HG03469 (cell line): ENCODE measurements around the gene MTUS2.
"Not testable (repeated sequence)": the region's sequence is repeated elsewhere in the genome, so short reads cannot be mapped to it uniquely, and the experiment has no call there.

Experiments
- ATAC-seq: cut with Tn5 transposase; IDR thresholded peaks from one replicate; pipeline ENCODE4 v1.9.1; 2021; ENCODE audit warnings: mild to moderate bottlenecking, moderate library complexity, moderate number of reproducible peaks; ENCODE audit not compliant: unreplicated experiment

Gene MTUS2

DNA sequence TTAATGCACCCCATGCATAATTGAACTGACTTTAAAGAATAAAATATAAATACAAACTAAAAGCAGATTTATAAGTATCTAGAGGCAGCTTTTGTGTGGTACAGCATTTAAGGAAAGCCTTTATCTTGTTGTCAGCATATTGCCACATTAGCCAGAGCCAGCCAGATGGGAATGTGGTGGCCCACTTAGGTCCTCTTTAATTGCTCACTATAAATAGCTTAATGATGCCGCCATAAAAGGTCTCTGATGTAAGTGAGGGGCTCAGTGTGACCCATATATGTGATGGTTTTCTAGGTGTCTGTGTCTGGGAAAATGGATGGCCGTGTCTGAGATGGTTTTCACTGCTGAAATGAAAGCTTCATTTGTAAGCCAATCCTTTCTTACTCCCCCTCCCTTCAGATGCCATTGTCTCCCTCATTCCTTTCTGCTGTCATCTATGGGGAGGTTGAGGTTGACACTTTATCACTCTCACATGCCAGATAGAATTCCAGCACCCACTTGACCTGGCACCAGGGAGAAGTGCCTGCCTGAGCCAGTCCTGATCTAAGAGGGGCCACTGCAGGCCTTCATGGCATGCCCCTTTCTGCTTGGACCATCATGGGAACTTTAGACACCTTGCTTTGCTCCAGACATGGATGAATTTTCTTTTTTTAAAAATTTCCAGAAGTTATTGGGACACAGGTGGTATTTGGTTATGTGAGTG, 135.3 kb downstream of the MTUS2 start:
- no peak for ATAC-seq

DNA sequence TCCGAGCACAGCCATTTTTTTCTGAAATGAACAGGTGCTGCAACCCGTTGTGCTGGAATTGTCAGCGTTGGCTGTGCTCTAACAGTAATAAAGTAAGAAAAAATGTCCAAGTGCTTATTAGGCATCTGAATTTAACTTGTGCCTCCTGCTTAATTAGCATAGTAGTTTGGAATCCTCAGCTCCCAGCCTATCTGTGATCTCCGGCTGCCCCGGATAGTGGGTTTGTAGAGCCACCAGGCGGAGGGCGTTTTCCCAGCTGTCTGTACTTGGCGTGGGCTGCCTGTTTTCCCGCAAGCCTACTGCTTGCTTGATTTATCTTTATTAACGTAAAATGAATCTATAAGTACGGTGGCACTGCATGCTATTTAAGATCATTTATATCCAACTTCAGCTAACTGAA, 137.9 kb downstream of the MTUS2 start:
- no peak for ATAC-seq

DNA sequence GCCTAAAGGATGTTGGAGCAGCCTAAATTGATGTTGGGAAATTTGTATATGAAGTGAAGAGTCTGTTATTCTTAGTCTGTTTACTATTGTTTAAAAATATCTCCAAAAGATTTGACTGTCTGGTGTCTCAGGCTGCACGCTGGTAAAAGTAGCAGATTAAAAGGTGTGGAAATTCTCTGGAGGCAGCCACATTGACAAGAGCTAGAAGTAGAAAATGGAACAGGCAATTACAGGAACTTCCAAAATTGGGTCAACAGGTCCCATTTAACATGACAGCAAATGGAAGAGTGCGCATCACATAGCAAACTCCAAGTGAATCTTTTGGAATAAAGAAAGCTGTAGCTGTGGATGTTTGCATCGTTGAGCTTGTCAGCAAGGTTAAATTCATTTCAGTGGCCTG, 138.3 kb downstream of the MTUS2 start:
- ATAC-seq: no peak

DNA sequence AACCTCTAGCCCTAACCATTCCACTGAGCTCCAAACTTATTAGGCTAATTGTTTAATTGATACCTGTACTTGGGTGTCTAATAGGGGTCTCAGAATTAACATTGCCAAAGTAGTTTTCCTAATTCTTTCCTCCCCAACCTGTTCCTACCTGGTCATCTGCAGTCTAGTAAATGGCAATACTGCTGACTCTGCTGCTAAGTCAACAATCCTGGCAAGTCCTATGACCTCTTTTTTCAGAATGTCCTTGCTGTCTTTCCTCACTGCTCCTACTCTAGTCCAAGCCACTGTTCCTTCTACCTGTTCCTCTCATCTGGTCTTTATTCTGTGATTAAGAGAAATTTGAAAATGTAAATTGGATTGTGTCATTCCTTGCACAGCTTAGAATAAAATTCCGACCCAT, 143.9 kb downstream of the MTUS2 start:
- no peak for ATAC-seq

- ATAC-seq: no peak
Observed at GRCh38 chr13:28964803-28965202, 144.7 kb downstream of the MTUS2 start.

GRCh38 chr13:28967029-28967915, 147.1 kb downstream of the MTUS2 start:
- ATAC-seq: no peak

DNA sequence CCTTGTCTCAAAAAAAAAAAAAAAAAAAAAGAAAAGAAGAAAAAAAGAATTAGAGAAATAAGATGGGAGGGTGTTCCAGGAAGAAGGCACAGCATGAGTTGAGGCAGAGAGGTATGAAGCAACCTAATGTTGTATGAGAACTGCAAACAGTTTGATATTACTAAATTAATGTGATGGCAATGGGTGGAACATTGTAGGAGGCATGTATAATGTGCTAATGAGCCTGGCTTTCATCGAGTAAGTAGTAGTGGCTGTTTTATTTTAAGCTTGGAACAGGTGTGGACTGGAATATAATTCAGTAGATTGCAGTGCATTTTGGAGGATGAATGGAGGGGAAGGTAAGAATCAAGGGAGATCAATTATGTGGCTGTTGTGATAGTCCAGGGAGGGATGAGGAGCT, 156.1 kb downstream of the MTUS2 start:
- ATAC-seq: no peak

GRCh38 chr13:28976636-28977035, 156.5 kb downstream of the MTUS2 start:
- ATAC-seq: no peak

- ATAC-seq: no peak
Observed at GRCh38 chr13:28978574-28978973, 158.4 kb downstream of the MTUS2 start.

GRCh38 chr13:28981530-28981929, 161.4 kb downstream of the MTUS2 start:
- ATAC-seq: no peak

- ATAC-seq: no peak
Observed at GRCh38 chr13:28983641-28984040, 163.5 kb downstream of the MTUS2 start.

DNA sequence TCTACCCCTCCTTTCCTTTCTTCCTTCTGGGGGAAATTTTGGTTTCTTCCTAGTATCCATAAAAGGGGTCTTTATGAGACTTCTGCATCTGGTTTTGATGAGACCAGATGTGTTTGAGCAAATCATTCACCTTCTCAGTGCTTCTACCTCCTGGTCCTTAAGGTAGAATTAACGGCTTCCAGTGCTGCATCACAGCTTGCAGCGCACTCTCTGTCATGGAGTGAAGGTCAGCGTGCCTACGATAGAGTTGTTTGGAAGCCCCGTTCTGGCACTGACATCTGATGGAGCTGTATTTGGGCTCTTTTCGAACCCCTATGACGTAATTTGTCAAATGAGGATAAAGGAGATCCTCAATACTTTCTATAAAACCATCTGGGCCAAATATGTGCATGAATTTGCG, 164.2 kb downstream of the MTUS2 start:
- no peak for ATAC-seq

DNA sequence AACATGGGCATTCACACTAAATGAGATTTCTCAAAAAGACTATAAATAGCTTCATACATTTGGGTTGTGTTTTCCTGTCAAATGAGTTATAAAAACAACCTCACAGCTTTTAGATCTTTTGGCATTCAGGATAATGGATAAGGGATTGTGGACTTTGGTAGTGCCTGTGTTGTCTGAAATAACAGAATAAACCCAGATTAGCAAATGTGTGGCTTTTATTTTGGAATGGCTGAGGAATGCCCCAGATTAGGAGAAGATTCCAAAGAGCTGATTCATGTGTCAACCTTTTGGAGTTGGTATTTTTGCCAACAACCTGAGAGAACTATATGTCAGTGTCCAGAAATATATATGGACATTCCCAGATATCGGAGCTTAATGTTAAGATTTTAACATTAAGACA, 164.7 kb downstream of the MTUS2 start:
- ATAC-seq: no peak

DNA sequence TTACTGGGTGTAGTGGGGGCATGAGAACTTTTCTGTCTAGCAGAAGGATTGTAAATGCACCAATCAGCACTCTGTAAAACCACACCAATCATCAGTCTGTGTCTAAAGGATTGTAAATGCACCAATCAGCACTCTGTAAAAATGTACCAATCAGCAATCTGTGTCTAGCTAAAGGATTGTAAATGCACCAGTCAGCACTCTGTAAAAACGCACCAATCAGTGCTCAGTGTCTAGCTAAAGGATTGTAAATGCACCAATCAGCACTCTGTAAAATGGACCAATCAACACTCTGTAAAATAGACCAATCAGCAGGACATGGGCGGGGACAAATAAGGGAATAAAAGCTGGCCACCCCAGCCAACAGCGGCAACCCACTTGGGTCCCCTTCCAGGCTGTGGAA, 170.2 kb downstream of the MTUS2 start:
- not testable (repeated sequence) for ATAC-seq

DNA sequence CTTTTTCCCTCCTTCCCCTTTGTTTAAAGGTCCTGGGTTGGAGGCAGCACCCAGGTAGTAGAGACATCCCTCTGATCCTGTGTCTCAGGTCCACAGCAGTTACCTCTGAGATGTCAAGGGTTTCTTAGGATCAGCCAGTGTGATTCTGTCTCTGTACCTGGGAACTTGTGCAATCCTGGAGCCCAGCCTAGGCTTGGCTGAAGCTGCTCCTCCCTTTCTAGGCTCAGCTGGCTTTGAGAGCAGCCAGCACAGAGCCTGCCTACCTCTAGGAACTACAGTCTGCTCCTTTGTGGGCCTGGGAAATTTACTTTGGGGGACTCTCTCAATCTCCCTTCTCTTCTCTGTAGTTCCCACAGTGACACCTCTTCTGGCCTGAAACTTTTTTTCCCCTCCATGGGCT, 171.6 kb downstream of the MTUS2 start:
- no peak for ATAC-seq

GRCh38 chr13:29000826-29001225, 180.7 kb downstream of the MTUS2 start:
- no peak for ATAC-seq

- ATAC-seq: no peak
Observed at GRCh38 chr13:29005035-29005762, 185.1 kb downstream of the MTUS2 start.

GRCh38 chr13:29005763-29006120, 185.6 kb downstream of the MTUS2 start:
- ATAC-seq: no peak

DNA sequence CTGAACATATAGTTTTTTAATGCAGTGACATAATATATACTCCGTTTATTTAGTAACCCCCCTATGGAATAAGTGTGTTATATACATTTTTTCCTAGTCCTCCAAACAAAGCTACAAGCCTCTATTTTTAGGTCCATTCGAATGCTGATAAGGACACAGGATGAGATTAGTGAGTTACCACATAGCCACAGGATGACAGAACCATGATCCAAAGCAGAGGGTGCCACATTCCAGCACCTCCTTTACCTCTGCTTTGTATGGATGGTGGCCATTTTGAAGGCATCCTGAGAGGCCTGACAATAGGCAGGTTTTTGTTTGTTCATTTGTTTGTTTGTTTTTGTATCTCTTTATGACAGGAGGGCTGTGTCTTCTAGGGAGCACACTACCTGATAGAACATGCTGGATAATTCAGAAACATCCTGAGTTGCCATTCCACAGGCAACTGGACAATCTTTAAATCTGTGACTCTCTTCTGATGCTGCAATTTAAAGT, 186.3 kb downstream of the MTUS2 start:
- no peak for ATAC-seq

GRCh38 chr13:29008296-29008695, 188.2 kb downstream of the MTUS2 start:
- ATAC-seq: no peak

DNA sequence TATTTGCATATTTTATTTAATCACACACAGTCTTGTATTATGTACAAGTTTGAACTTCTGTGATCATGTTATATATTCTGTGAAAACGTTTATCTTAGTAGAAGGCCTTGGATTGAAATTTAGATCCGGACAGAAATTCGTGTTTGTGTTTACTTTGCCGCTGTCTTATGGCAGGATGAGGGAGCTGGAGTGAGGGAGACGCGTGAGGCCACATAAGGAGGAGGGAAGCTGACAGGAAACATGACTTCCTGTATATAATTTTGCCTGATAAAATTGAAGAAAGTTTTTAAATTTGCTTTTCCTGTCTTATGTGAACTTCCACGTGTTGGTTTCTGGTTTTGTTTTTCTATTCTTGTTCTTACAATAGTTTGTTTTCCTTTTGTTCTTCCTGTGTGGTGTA, 200.2 kb downstream of the MTUS2 start:
- ATAC-seq: no peak

GRCh38 chr13:29021311-29021710, 201.2 kb downstream of the MTUS2 start:
- ATAC-seq: no peak
